Erythroblast (primary cell): ENCODE results near the gene NEDD4L.

Source experiments
- GATA1 ChIP-seq: IDR thresholded peaks from 2 replicates; pipeline ENCODE4 v1.6.1; 2011; ENCODE audit warnings: low read depth, mild to moderate bottlenecking, control low read depth, low read length, moderate library complexity
- POLR2A ChIP-seq: IDR thresholded peaks from 2 replicates; pipeline ENCODE4 v1.6.1; 2011; ENCODE audit warnings: mild to moderate bottlenecking, low read length

GRCh38 chr18:58177004-58177717 lies 133.1 kb downstream of the NEDD4L start:
- no peak for TF ChIP-seq POLR2A
- no peak for TF ChIP-seq GATA1
